Measurements from ENCODE around the gene ZFAND4. TPM values are rescaled to one million over a fixed set of nuclear protein-coding genes. Genes with fewer than 3 reads are reported as not detected.

ZFAND4 gene
- total RNA-seq, 1 experiment from 2014 or later: 17.2 TPM

DNA sequence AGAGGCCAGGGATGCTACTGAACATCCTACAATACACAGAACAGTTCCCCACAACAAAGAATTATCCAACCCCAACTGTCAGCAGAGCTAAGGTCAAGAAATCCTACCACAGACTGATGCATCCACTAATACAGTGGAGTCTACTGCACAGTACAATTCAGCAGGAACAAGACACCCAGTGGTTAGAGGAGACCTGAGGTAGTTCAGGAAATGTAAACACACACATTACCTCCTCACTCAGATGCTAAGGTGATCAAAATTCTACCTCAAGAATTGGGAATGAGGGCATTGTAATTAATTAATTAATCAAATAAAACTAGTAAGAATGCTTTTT lies 91.4 kb downstream of the ZFAND4 start:
- Histone ChIP-seq H3K4ac (ENCODE audit: low read depth, low read length) (no peak overlapping the region), H2AK5ac (ENCODE audit: insufficient read length, low read length) (no peak overlapping the region), H3K18ac (ENCODE audit: insufficient read length, low read depth, low read length) (no peak overlapping the region), H4K5ac (ENCODE audit: insufficient read length, low read depth, low read length) (no peak overlapping the region), H2BK12ac (ENCODE audit: insufficient read length, low read depth, low read length) (no peak overlapping the region), H3K4me2 (ENCODE audit: insufficient read depth, insufficient read length, low read length) (no peak overlapping the region), H4K91ac (ENCODE audit: insufficient read length, low read depth, low read length) (no peak overlapping the region), H2BK5ac (ENCODE audit: insufficient read length, low read length) (no peak overlapping the region), H2AFZ (ENCODE audit: low read length) (no peak overlapping the region), H3K27ac (ENCODE audit: insufficient read length, low read depth, low read length) (no peak overlapping the region), H3K27me3 (ENCODE audit: insufficient read depth, low read length) (no peaks in the 10 kb centered on the region), H4K8ac (replicated peaks; ENCODE audit: insufficient read length, low read depth, low read length) (no peak overlapping the region), H4K20me1 (ENCODE audit: control insufficient read depth, insufficient read depth, insufficient read length) (no peaks in the 10 kb centered on the region), H2BK15ac (ENCODE audit: low read depth, low read length) (no peak overlapping the region), H3K9me3 (ENCODE audit: control insufficient read depth, low read depth, low read length) (no peaks in the 10 kb centered on the region), H3K14ac (ENCODE audit: insufficient read depth, low read length) (no peak overlapping the region), H3K9ac (ENCODE audit: extremely low read depth, insufficient read length, low read length) (no peak overlapping the region), H3T11ph (ENCODE audit: low read length) (no peak overlapping the region), H3K23me2 (ENCODE audit: insufficient read length, low read depth, low read length, poor library complexity, severe bottlenecking) (no peaks in the 10 kb centered on the region), H3K4me1 (ENCODE audit: insufficient read depth, low read length) (no peaks in the 10 kb centered on the region), H3K23ac (ENCODE audit: insufficient read length, low read depth, low read length) (no peak overlapping the region), H3K79me1 (ENCODE audit: insufficient read depth, low read depth, low read length, poor library complexity, severe bottlenecking) (no peaks in the 10 kb centered on the region), H2BK20ac (ENCODE audit: low read depth, low read length, poor library complexity, severe bottlenecking) (no peak overlapping the region), H3K79me2 (ENCODE audit: insufficient read depth, low read length) (no peaks in the 10 kb centered on the region), H2BK120ac (ENCODE audit: low read depth, low read length, poor library complexity, severe bottlenecking) (no peak overlapping the region), H3K56ac (ENCODE audit: insufficient read length, low read depth, low read length) (no peak overlapping the region)
- TF ChIP-seq, protein P1, sequence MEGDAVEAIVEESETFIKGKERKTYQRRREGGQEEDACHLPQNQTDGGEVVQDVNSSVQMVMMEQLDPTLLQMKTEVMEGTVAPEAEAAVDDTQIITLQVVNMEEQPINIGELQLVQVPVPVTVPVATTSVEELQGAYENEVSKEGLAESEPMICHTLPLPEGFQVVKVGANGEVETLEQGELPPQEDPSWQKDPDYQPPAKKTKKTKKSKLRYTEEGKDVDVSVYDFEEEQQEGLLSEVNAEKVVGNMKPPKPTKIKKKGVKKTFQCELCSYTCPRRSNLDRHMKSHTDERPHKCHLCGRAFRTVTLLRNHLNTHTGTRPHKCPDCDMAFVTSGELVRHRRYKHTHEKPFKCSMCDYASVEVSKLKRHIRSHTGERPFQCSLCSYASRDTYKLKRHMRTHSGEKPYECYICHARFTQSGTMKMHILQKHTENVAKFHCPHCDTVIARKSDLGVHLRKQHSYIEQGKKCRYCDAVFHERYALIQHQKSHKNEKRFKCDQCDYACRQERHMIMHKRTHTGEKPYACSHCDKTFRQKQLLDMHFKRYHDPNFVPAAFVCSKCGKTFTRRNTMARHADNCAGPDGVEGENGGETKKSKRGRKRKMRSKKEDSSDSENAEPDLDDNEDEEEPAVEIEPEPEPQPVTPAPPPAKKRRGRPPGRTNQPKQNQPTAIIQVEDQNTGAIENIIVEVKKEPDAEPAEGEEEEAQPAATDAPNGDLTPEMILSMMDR (conservative IDR thresholded peaks at IDR 0.05): no peak
- Mint-ChIP-seq H3K36me3 (ENCODE audit: insufficient read depth in 1 of 3, low read depth in 3 of 3) (no peaks in the 10 kb centered on the region), H3K27ac (no peak overlapping the region), H3K4me3 (no peak overlapping the region), H3K4me1 (peaks cover 5 to 14% of the 10 kb centered on the region in 2 experiments), H3K9me3 (no peaks in the 10 kb centered on the region; a peak in 1 of 5 replicates), H3K27me3 (ENCODE audit: low read depth) (no peaks in the 10 kb centered on the region)
- no peak for DNase-seq

Data from H9 (cell line).